B cell (primary cell): ENCODE results near the gene CANT1. TPM values are rescaled to one million over a fixed set of nuclear protein-coding genes. Genes with fewer than 3 reads are reported as not detected.

ENCODE experiments used
- ATAC-seq: fragments of 200-7000 bp; cut with Tn5 transposase; one replicate; pipeline ENCODE4 v1.10.0; 2021; ENCODE audit warnings: low read depth, mild to moderate bottlenecking, moderate number of reproducible peaks, moderate library complexity
- CTCF ChIA-PET: fragments of 350-600 bp; sonication (Branson Sonifier 250); formaldehyde crosslinking; loops from one replicate; lab custom pipeline; 2021; ENCODE audit warnings: antibody characterized with exemption, inconsistent platforms; lab: Charles Lee
- POLR2A ChIA-PET: fragments of 350-600 bp; sonication (Branson Sonifier 250); formaldehyde crosslinking; loops from one replicate; lab custom pipeline; 2021; ENCODE audit warnings: antibody characterized with exemption; lab: Charles Lee
- DNase-seq: peaks from one replicate; pipeline ENCODE4 v3.0.0; 2013
- H2AFZ ChIP-seq: 2 replicates; pipeline ENCODE4 v1.6.1; 2012; ENCODE audit warnings: mild to moderate bottlenecking, low read depth, low read length; ENCODE audit not compliant: insufficient read depth, poor library complexity, severe bottlenecking
- H3K27ac ChIP-seq, 2 donors: 1 replicate in 1 of 2; 2 replicates in 1 of 2; pipeline ENCODE4 v1.5.1; 2012 to 2013; ENCODE audit warnings: low read length in 2 of 2, mild to moderate bottlenecking in 2 of 2, moderate library complexity in 1 of 2
- H3K27me3 ChIP-seq, 4 experiments: fragments of 200-600 bp in 1 of 4; sonication (generic) in 1 of 4; replicated peaks in 1 of 4; 1 replicate in 2 of 4; 2 replicates in 2 of 4; pipeline versions ENCODE4 v1.6.1 to v1.7.0; 2013 to 2016; ENCODE audit warnings: low read length in 3 of 4, mild to moderate bottlenecking in 2 of 4, mixed read lengths in 1 of 4, moderate library complexity in 1 of 4; ENCODE audit not compliant: insufficient read depth in 4 of 4, control insufficient read depth in 3 of 4; ENCODE audit errors: control extremely low read depth in 1 of 4
- H3K36me3 ChIP-seq, 2 experiments: replicated peaks in 1 of 2; 1 replicate in 1 of 2; 2 replicates in 1 of 2; pipeline versions ENCODE4 v1.6.1 to v1.7.1; 2013; ENCODE audit warnings: low read length in 1 of 2; ENCODE audit not compliant: insufficient read depth in 2 of 2, control insufficient read depth in 1 of 2; ENCODE audit errors: control extremely low read depth in 1 of 2, extremely low read depth in 1 of 2
- H3K4me1 ChIP-seq, 2 donors: fragments of 200-600 bp in 1 of 2; sonication (generic) in 1 of 2; 1 replicate in 1 of 2; 2 replicates in 1 of 2; pipeline versions ENCODE4 v1.5.1 to v1.6.1; 2013 to 2017; ENCODE audit warnings: low read length in 2 of 2; ENCODE audit not compliant: control insufficient read depth in 2 of 2, insufficient read depth in 2 of 2
- H3K4me2 ChIP-seq: replicated peaks from 2 replicates; pipeline ENCODE3; 2012; ENCODE audit warnings: mild to moderate bottlenecking, low read depth, low read length; ENCODE audit not compliant: poor library complexity, severe bottlenecking
- H3K4me3 ChIP-seq, 5 experiments: fragments of 200-600 bp in 1 of 5; sonication (generic) in 1 of 5; 1 replicate in 3 of 5; 2 replicates in 2 of 5; pipeline versions ENCODE4 v1.5.1 to v1.7.0; 2011 to 2016; ENCODE audit warnings: low read length in 4 of 5, mild to moderate bottlenecking in 4 of 5, low read depth in 2 of 5, control low read depth in 1 of 5, moderate library complexity in 1 of 5; ENCODE audit not compliant: insufficient read depth in 1 of 5; ENCODE audit errors: control extremely low read depth in 1 of 5, extremely low read depth in 1 of 5
- H3K79me2 ChIP-seq: fragments of 200-600 bp; sonication (generic); one replicate; pipeline ENCODE4 v1.6.0; 2016; ENCODE audit warnings: low read length; ENCODE audit not compliant: control insufficient read depth, insufficient read depth
- H3K9ac ChIP-seq: fragments of 200-600 bp; sonication (generic); 2 replicates; pipeline ENCODE4 v1.6.1; 2017; ENCODE audit warnings: mild to moderate bottlenecking, low read length, moderate library complexity
- H3K9me3 ChIP-seq, 3 donors: one replicate each; pipeline versions ENCODE4 v1.6.1 to v1.7.1; 2013; ENCODE audit warnings: low read length in 2 of 3; ENCODE audit not compliant: control insufficient read depth in 2 of 3, insufficient read depth in 1 of 3; ENCODE audit errors: control extremely low read depth in 1 of 3
- H4K20me1 ChIP-seq: 2 replicates; pipeline ENCODE4 v1.6.0; 2012; ENCODE audit warnings: mild to moderate bottlenecking, low read length; ENCODE audit not compliant: insufficient read depth, control insufficient read depth, poor library complexity, severe bottlenecking
- H3K27ac Mint-ChIP-seq: one replicate; pipeline ENCODE4 v1.8.0; 2021; ENCODE audit warnings: mixed read lengths
- H3K27me3 Mint-ChIP-seq: one replicate; pipeline ENCODE4 v1.8.0; 2021; ENCODE audit warnings: mixed read lengths
- H3K4me1 Mint-ChIP-seq: one replicate; pipeline ENCODE4 v1.8.0; 2021; ENCODE audit warnings: mixed read lengths
- H3K4me3 Mint-ChIP-seq: one replicate; pipeline ENCODE4 v1.8.0; 2021; ENCODE audit warnings: mixed read lengths
- H3K9me3 Mint-ChIP-seq: one replicate; pipeline ENCODE4 v1.8.0; 2022; ENCODE audit warnings: mixed read lengths; ENCODE audit not compliant: insufficient read depth
- CTCF ChIP-seq: fragments of 200-600 bp; IDR thresholded peaks from one replicate; pipeline ENCODE4 v1.8.0; 2022; ENCODE audit warnings: antibody characterized with exemption, mild to moderate bottlenecking
- EZH2 ChIP-seq: IDR thresholded peaks from 2 replicates; pipeline ENCODE4 v1.6.1; 2012; ENCODE audit warnings: borderline replicate concordance, low read depth, mild to moderate bottlenecking, moderate library complexity, low read length; ENCODE audit not compliant: insufficient read depth, poor library complexity, severe bottlenecking
- WGBS: methylation state at CpG from one replicate; pipeline ENCODE4 v1.1.5; 2013; ENCODE audit warnings: missing lambda C conversion rate; ENCODE audit not compliant: insufficient coverage; 5-methylcytosine and 5-hydroxymethylcytosine counted together
- intact Hi-C: fragments of 100-400 bp; cut with micrococcal nuclease; formaldehyde crosslinking; loops from one replicate; pipeline ENCODE4 v1.10.0; 2022
- polyA plus RNA-seq: library from polyadenylated mRNA; depleted of rRNA; stranded (reverse); fragments of >200 nt; gene quantifications from 2 replicates; pipeline ENCODE4 v1.2.3, GENCODE V29; 2012
- total RNA-seq, 2 donors: library from RNA; stranded (reverse); fragments of 120-200 nt in 1 of 2; gene quantifications; 1 replicate in 1 of 2; 2 replicates in 1 of 2; pipeline versions ENCODE4 v1.2.3 to v1.2.4, GENCODE V29; 2013 to 2022

CANT1 gene
- total and polyA plus RNA-seq, 2 donors (not counting 1 experiment from before 2014, with no cell fraction given): 17.3 to 44.2 TPM

- intact Hi-C loops: no loop called here
- Histone ChIP-seq H2AFZ (no peak overlapping the region), H4K20me1 (peaks cover 94% of the 10 kb centered on the region), H3K4me3 (no peak overlapping the region), H3K27ac (no peak overlapping the region), H3K9ac (no peak overlapping the region), H3K9me3 (no peaks in the 10 kb centered on the region), H3K36me3 (peaks cover 0 to 40% of the 10 kb centered on the region in 2 experiments), H3K4me2 (no peak overlapping the region), H3K27me3 (no peaks in the 10 kb centered on the region), H3K79me2 (peaks cover 86% of the 10 kb centered on the region), H3K4me1 (peaks cover 18 to 27% of the 10 kb centered on the region in 2 donors)
- CTCF ChIA-PET: interaction anchor here (1.3 kb wide), 1 partner anchor 11 kb away, joined by 5 read pairs; no protein-coding TSS in a partner anchor
- H3K9me3 Mint-ChIP-seq: no peaks in the 10 kb centered on the region
- TF ChIP-seq CTCF (no peak), EZH2 (no peak)
- no peak overlapping the region for H3K4me3 Mint-ChIP-seq
- H3K27ac Mint-ChIP-seq: no peak overlapping the region
- peaks cover 38% of the 10 kb centered on the region for H3K4me1 Mint-ChIP-seq
- H3K27me3 Mint-ChIP-seq: no peaks in the 10 kb centered on the region
- 80% methylated on average over 1 of the region's 3 CpGs for WGBS
- no peak for ATAC-seq
- no peak for DNase-seq
- POLR2A ChIA-PET: no interaction called here
Measured at GRCh38 chr17:79003661-79004411, 5.7 kb downstream of the CANT1 start.
